HepG2 (cell line): ENCODE results near the gene PBX4. TPM values are rescaled to one million over a fixed set of nuclear protein-coding genes. Genes with fewer than 3 reads are reported as not detected.

Source experiments
- CEBPG ChIP-seq: IDR thresholded peaks from 2 replicates; pipeline ENCODE4 v1.6.1; 2016
- GPN1 ChIP-seq: sonication (generic); formaldehyde crosslinking; IDR thresholded peaks from 2 replicates; pipeline ENCODE4 v1.5.1; 2020; ENCODE audit warnings: missing genetic modification reagents, borderline replicate concordance
- MEIS2 ChIP-seq: sonication (generic); formaldehyde crosslinking; IDR thresholded peaks from 2 replicates; pipeline ENCODE4 v1.9.0; 2021; ENCODE audit warnings: mild to moderate bottlenecking, missing genetic modification reagents
- SPEN ChIP-seq: sonication (generic); formaldehyde crosslinking; IDR thresholded peaks from 2 replicates; pipeline ENCODE4 v1.5.1; 2020; ENCODE audit warnings: low read depth, mild to moderate bottlenecking, missing genetic modification reagents
- SRF ChIP-seq: IDR thresholded peaks from 2 replicates; pipeline ENCODE4 v1.6.1; 2011; ENCODE audit warnings: mild to moderate bottlenecking, low read depth, low read length, moderate library complexity
- TRIM24 ChIP-seq: sonication (generic); formaldehyde crosslinking; IDR thresholded peaks from 2 replicates; pipeline ENCODE4 v1.8.0; 2022; ENCODE audit warnings: mild to moderate bottlenecking, missing genetic modification reagents
- ZBTB20 ChIP-seq: sonication (generic); formaldehyde crosslinking; IDR thresholded peaks from 2 replicates; pipeline ENCODE4 v1.8.1; 2023; ENCODE audit warnings: missing genetic modification reagents, low read depth, mild to moderate bottlenecking, borderline replicate concordance
- ZBTB7B ChIP-seq: sonication (generic); formaldehyde crosslinking; IDR thresholded peaks from 2 replicates; pipeline ENCODE4 v1.4.0; 2020; ENCODE audit warnings: missing genetic modification reagents
- ZNF274 ChIP-seq: sonication (generic); formaldehyde crosslinking; IDR thresholded peaks from 2 replicates; pipeline ENCODE4 v1.5.1; 2020; ENCODE audit warnings: mild to moderate bottlenecking, missing genetic modification reagents
- ZNF317 ChIP-seq: sonication (generic); formaldehyde crosslinking; IDR thresholded peaks from 2 replicates; pipeline ENCODE4 v1.5.0; 2020; ENCODE audit warnings: mild to moderate bottlenecking, missing genetic modification reagents
- ZNF672 ChIP-seq: sonication (generic); formaldehyde crosslinking; IDR thresholded peaks from 2 replicates; pipeline ENCODE4 v1.8.1; 2022; ENCODE audit warnings: missing genetic modification reagents
- polyA plus RNA-seq, 8 experiments: library from polyadenylated mRNA; depleted of rRNA in 3 of 8; stranded (reverse) in 7 of 8; unstranded in 1 of 8; fragments of >200 nt; fragmentation: Illumina TruSeq in 4 of 8; extraction: Trizol in 4 of 8; gene quantifications; 2 replicates each; pipeline versions ENCODE4 v1.2.1 to v1.2.3, GENCODE V29; 2011 to 2016; ENCODE audit warnings: low read depth in 4 of 8, missing spikeins in 1 of 8, mixed read lengths in 1 of 8; ENCODE audit not compliant: insufficient read depth in 1 of 8
- total RNA-seq, 5 experiments: library from RNA; depleted of rRNA; stranded (reverse); fragments of >200 nt; fragmentation: Illumina TruSeq; extraction: Trizol; gene quantifications; 2 replicates each; pipeline ENCODE4 v1.2.3, GENCODE V29; 2016; ENCODE audit warnings: low read depth in 1 of 5
- TF ChIP-seq, protein P1 (sequence below): sonication (generic); formaldehyde crosslinking; IDR thresholded peaks from 2 replicates; pipeline ENCODE4 v1.4.0; 2020; ENCODE audit warnings: missing genetic modification reagents
- TF ChIP-seq, protein P2 (sequence below): sonication (generic); formaldehyde crosslinking; IDR thresholded peaks from 2 replicates; pipeline ENCODE4 v1.4.0; 2020; ENCODE audit warnings: missing genetic modification reagents
- TF ChIP-seq, protein P3 (sequence below): sonication (generic); formaldehyde crosslinking; IDR thresholded peaks from 2 replicates; pipeline ENCODE4 v1.9.0; 2021; ENCODE audit warnings: missing genetic modification reagents, borderline replicate concordance
- TF ChIP-seq, protein P4 (sequence below): sonication (generic); formaldehyde crosslinking; IDR thresholded peaks from 2 replicates; pipeline ENCODE4 v1.4.0; 2020; ENCODE audit warnings: missing genetic modification reagents
- TF ChIP-seq, protein P5 (sequence below): sonication (generic); formaldehyde crosslinking; IDR thresholded peaks from 2 replicates; pipeline ENCODE4 v1.4.0; 2020; ENCODE audit warnings: missing genetic modification reagents

Gene PBX4
- total and polyA plus RNA-seq, 2 of the 13 experiments (the other 11 are each of a cell fraction or from before 2014, with no cell fraction given) = not detected

DNA sequence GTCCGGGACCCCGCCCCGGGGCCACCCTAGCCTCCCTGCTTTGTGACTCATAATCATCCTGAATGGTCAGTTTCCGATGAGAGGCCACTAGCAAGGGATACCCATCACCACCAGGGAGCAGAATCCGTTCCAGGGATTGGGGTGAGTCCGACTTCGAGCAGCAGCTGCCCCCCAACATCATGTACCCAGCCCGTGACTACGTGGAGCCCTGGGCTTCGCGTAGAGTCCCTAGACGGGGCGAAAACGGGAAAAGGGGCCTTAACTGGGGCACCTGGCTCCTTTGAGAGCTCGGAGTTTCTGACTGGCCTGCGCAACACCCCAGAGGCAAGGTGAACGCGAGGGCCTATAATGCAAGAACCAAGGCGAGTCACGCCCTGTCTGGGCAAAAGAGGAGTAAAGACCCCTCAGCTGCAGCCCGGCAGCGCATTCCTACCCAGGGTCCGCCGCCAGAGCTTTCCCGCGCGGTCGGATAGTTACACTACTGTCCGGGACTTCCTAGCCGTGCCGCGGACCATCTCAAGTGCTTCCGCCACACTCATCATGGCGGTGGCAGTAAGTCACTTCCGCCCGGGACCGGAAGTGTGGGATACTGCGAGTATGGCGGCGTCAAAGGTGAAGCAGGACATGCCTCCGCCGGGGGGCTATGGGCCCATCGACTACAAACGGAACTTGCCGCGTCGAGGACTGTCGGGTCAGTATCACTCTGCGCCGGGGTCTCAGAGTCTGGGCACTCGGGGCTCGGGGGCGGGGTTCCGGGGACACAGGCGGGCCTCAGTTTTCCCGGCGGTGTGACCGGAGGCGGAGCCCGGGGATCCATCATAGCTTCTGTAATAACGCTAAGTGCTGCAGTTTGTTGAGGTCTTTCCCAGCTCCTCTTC lies 102.6 kb downstream of the PBX4 start, which contains the start of gene NDUFA13 (continued):
- TF ChIP-seq ZBTB20 (CRISPR knock-in tag) = no peak
- TF ChIP-seq, protein P1, sequence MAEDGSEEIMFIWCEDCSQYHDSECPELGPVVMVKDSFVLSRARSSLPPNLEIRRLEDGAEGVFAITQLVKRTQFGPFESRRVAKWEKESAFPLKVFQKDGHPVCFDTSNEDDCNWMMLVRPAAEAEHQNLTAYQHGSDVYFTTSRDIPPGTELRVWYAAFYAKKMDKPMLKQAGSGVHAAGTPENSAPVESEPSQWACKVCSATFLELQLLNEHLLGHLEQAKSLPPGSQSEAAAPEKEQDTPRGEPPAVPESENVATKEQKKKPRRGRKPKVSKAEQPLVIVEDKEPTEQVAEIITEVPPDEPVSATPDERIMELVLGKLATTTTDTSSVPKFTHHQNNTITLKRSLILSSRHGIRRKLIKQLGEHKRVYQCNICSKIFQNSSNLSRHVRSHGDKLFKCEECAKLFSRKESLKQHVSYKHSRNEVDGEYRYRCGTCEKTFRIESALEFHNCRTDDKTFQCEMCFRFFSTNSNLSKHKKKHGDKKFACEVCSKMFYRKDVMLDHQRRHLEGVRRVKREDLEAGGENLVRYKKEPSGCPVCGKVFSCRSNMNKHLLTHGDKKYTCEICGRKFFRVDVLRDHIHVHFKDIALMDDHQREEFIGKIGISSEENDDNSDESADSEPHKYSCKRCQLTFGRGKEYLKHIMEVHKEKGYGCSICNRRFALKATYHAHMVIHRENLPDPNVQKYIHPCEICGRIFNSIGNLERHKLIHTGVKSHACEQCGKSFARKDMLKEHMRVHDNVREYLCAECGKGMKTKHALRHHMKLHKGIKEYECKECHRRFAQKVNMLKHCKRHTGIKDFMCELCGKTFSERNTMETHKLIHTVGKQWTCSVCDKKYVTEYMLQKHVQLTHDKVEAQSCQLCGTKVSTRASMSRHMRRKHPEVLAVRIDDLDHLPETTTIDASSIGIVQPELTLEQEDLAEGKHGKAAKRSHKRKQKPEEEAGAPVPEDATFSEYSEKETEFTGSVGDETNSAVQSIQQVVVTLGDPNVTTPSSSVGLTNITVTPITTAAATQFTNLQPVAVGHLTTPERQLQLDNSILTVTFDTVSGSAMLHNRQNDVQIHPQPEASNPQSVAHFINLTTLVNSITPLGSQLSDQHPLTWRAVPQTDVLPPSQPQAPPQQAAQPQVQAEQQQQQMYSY (CRISPR knock-in tag) = peak; percentile 79; the same call in 1 of the 2 replicates
- no peak for TF ChIP-seq TRIM24 (CRISPR knock-in tag)
- no peak for TF ChIP-seq GPN1 (CRISPR knock-in tag)
- TF ChIP-seq ZNF274 = 0 out of 2 replicates have a peak, but pooled peaks have one; percentile 20
- TF ChIP-seq, protein P2, sequence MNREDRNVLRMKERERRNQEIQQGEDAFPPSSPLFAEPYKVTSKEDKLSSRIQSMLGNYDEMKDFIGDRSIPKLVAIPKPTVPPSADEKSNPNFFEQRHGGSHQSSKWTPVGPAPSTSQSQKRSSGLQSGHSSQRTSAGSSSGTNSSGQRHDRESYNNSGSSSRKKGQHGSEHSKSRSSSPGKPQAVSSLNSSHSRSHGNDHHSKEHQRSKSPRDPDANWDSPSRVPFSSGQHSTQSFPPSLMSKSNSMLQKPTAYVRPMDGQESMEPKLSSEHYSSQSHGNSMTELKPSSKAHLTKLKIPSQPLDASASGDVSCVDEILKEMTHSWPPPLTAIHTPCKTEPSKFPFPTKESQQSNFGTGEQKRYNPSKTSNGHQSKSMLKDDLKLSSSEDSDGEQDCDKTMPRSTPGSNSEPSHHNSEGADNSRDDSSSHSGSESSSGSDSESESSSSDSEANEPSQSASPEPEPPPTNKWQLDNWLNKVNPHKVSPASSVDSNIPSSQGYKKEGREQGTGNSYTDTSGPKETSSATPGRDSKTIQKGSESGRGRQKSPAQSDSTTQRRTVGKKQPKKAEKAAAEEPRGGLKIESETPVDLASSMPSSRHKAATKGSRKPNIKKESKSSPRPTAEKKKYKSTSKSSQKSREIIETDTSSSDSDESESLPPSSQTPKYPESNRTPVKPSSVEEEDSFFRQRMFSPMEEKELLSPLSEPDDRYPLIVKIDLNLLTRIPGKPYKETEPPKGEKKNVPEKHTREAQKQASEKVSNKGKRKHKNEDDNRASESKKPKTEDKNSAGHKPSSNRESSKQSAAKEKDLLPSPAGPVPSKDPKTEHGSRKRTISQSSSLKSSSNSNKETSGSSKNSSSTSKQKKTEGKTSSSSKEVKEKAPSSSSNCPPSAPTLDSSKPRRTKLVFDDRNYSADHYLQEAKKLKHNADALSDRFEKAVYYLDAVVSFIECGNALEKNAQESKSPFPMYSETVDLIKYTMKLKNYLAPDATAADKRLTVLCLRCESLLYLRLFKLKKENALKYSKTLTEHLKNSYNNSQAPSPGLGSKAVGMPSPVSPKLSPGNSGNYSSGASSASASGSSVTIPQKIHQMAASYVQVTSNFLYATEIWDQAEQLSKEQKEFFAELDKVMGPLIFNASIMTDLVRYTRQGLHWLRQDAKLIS (CRISPR knock-in tag) = no peak
- TF ChIP-seq MEIS2 (CRISPR knock-in tag) = peak; percentile 48; the same call in 1 of the 2 replicates
- peak; percentile 88 for TF ChIP-seq SPEN (CRISPR knock-in tag)
- no peak for TF ChIP-seq ZBTB7B (CRISPR knock-in tag)
- TF ChIP-seq, protein P3, sequence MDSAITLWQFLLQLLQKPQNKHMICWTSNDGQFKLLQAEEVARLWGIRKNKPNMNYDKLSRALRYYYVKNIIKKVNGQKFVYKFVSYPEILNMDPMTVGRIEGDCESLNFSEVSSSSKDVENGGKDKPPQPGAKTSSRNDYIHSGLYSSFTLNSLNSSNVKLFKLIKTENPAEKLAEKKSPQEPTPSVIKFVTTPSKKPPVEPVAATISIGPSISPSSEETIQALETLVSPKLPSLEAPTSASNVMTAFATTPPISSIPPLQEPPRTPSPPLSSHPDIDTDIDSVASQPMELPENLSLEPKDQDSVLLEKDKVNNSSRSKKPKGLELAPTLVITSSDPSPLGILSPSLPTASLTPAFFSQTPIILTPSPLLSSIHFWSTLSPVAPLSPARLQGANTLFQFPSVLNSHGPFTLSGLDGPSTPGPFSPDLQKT = peak; percentile 85; the same call in 1 of the 2 replicates
- TF ChIP-seq ZNF317 (CRISPR knock-in tag) = peak; percentile 22; the same call in 1 of the 2 replicates
- peak; percentile 37; the same call in 1 of the 2 replicates for TF ChIP-seq CEBPG (CRISPR knock-in tag)
- TF ChIP-seq, protein P4, sequence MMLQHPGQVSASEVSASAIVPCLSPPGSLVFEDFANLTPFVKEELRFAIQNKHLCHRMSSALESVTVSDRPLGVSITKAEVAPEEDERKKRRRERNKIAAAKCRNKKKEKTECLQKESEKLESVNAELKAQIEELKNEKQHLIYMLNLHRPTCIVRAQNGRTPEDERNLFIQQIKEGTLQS (CRISPR knock-in tag) = 0 out of 2 replicates have a peak, but pooled peaks have one; percentile 34
- TF ChIP-seq, protein P5, sequence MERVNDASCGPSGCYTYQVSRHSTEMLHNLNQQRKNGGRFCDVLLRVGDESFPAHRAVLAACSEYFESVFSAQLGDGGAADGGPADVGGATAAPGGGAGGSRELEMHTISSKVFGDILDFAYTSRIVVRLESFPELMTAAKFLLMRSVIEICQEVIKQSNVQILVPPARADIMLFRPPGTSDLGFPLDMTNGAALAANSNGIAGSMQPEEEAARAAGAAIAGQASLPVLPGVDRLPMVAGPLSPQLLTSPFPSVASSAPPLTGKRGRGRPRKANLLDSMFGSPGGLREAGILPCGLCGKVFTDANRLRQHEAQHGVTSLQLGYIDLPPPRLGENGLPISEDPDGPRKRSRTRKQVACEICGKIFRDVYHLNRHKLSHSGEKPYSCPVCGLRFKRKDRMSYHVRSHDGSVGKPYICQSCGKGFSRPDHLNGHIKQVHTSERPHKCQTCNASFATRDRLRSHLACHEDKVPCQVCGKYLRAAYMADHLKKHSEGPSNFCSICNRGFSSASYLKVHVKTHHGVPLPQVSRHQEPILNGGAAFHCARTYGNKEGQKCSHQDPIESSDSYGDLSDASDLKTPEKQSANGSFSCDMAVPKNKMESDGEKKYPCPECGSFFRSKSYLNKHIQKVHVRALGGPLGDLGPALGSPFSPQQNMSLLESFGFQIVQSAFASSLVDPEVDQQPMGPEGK = peak; percentile 19; the same call in 1 of the 2 replicates
- 0 out of 2 replicates have a peak, but pooled peaks have one; percentile 4 for TF ChIP-seq SRF
- 0 out of 2 replicates have a peak, but pooled peaks have one; percentile 60 for TF ChIP-seq ZNF672 (CRISPR knock-in tag)
